SK-N-MC (cell line): ENCODE results near the gene CLASP2.

ENCODE experiments used
- EZH2 ChIP-seq: fragments of 200-600 bp; sonication (generic); IDR thresholded peaks from one replicate; pipeline ENCODE4 v1.6.1; 2017; ENCODE audit warnings: antibody characterized with exemption
- POLR2AphosphoS5 ChIP-seq: IDR thresholded peaks from 2 replicates; pipeline ENCODE4 v1.6.1; 2012; ENCODE audit warnings: mild to moderate bottlenecking, low read depth, low read length, borderline replicate concordance

GRCh38 chr3:33544126-33544525, 173.9 kb downstream of the CLASP2 start:
- TF ChIP-seq EZH2 = no peak
- TF ChIP-seq POLR2AphosphoS5 = no peak
